Stimulated activated CD8-positive, alpha-beta memory T cell treated with anti-CD3 and anti-CD28 coated beads, Interleukin-4, amount 100 ng/mL, for 48 hours (primary cell): ENCODE measurements around the gene RAB11FIP4.

Source experiments
- DNase-seq: peaks from one replicate; pipeline ENCODE4 v3.0.0-alpha.2; 2020

Gene RAB11FIP4

GRCh38 chr17:31573861-31574260, 182.4 kb downstream of the RAB11FIP4 start:
- no peak for DNase-seq

- DNase-seq: no peak
Measured at GRCh38 chr17:31574458-31574857, 183.0 kb downstream of the RAB11FIP4 start.

GRCh38 chr17:31575043-31575442, 183.6 kb downstream of the RAB11FIP4 start:
- no peak for DNase-seq

- no peak for DNase-seq
Measured at GRCh38 chr17:31579265-31579664, 187.8 kb downstream of the RAB11FIP4 start.

- no peak for DNase-seq
Measured at GRCh38 chr17:31580316-31580705, 188.8 kb downstream of the RAB11FIP4 start.

- DNase-seq: no peak
Measured at GRCh38 chr17:31580706-31581490, 189.4 kb downstream of the RAB11FIP4 start.

GRCh38 chr17:31581491-31581890, 190.0 kb downstream of the RAB11FIP4 start:
- DNase-seq: no peak

GRCh38 chr17:31582151-31582907, 190.9 kb downstream of the RAB11FIP4 start:
- DNase-seq: no peak

GRCh38 chr17:31583772-31584356, 192.4 kb downstream of the RAB11FIP4 start:
- no peak for DNase-seq

GRCh38 chr17:31584438-31585279, 193.2 kb downstream of the RAB11FIP4 start:
- no peak for DNase-seq

GRCh38 chr17:31585280-31585630, 193.8 kb downstream of the RAB11FIP4 start:
- no peak for DNase-seq

- no peak for DNase-seq
Measured at GRCh38 chr17:31586946-31587345, 195.5 kb downstream of the RAB11FIP4 start.

GRCh38 chr17:31587462-31587861, 196.0 kb downstream of the RAB11FIP4 start:
- DNase-seq: no peak
